NCI-H2029 (cell line): Measurements from ENCODE around the gene DENND1A.
"Not testable (repeated sequence)": the region's sequence is repeated elsewhere in the genome, so short reads cannot be mapped to it uniquely, and the experiment has no call there.

ENCODE experiments used
- DNase-seq: peaks from one replicate; lab custom pipeline; 2025; lab: John Stamatoyannopoulos, UW

Gene DENND1A

GRCh38 chr9:123411636-123412035, 518.3 kb downstream of the DENND1A start:
- no peak for DNase-seq

- DNase-seq = no peak
Measured at GRCh38 chr9:123411191-123411590, 518.7 kb downstream of the DENND1A start.

GRCh38 chr9:123410281-123410910, 519.5 kb downstream of the DENND1A start:
- no peak for DNase-seq

- DNase-seq = no peak
Measured at GRCh38 chr9:123408313-123409262, 521.3 kb downstream of the DENND1A start.

- DNase-seq = no peak
Measured at GRCh38 chr9:123407217-123407851, 522.6 kb downstream of the DENND1A start.

GRCh38 chr9:123406691-123407216, 523.2 kb downstream of the DENND1A start:
- peak; percentile 21 for DNase-seq

- no peak for DNase-seq
Measured at GRCh38 chr9:123406016-123406415, 523.9 kb downstream of the DENND1A start.

GRCh38 chr9:123402981-123403509, 526.9 kb downstream of the DENND1A start:
- no peak for DNase-seq

GRCh38 chr9:123401879-123402513, 527.9 kb downstream of the DENND1A start:
- DNase-seq = no peak

- no peak for DNase-seq
Measured at GRCh38 chr9:123400926-123401503, 528.9 kb downstream of the DENND1A start.

GRCh38 chr9:123399803-123400378, 530.0 kb downstream of the DENND1A start:
- DNase-seq = no peak

GRCh38 chr9:123398938-123399337, 531.0 kb downstream of the DENND1A start:
- DNase-seq = not testable (repeated sequence)

- no peak for DNase-seq
Measured at GRCh38 chr9:123397975-123398374, 532.0 kb downstream of the DENND1A start.

GRCh38 chr9:123395689-123396511, 534.0 kb downstream of the DENND1A start:
- peak; percentile 65 for DNase-seq

GRCh38 chr9:123395276-123395688, 534.6 kb downstream of the DENND1A start:
- DNase-seq = peak; percentile 65

GRCh38 chr9:123394291-123395235, 535.4 kb downstream of the DENND1A start:
- no peak for DNase-seq

- no peak for DNase-seq
Measured at GRCh38 chr9:123392802-123393201, 537.1 kb downstream of the DENND1A start.

- no peak for DNase-seq
Measured at GRCh38 chr9:123391946-123392345, 538.0 kb downstream of the DENND1A start.

- DNase-seq = no peak
Measured at GRCh38 chr9:123391233-123391632, 538.7 kb downstream of the DENND1A start.
